NCI-H460 (cell line): Measurements from ENCODE around the gene MLLT6. TPM values are rescaled to one million over a fixed set of nuclear protein-coding genes. Genes with fewer than 3 reads are reported as not detected.

Source experiments
- DNase-seq: peaks from one replicate; pipeline ENCODE4 v3.0.0-alpha.2; 2016; ENCODE audit warnings: low read depth; ENCODE audit errors: extremely low read depth
- total RNA-seq: library from RNA; depleted of rRNA; stranded (reverse); fragments of >200 nt; shearing (Covaris generic); gene quantifications from 2 replicates; pipeline ENCODE4 v1.2.3, GENCODE V29; 2014

MLLT6 gene
- total RNA-seq, 1 experiment from 2014 or later, result 39.0 TPM

- no peak for DNase-seq
These were observed 1.6 kb downstream of the MLLT6 start for GRCh38 chr17:38706505-38707216.

- no peak for DNase-seq
These were observed 2.7 kb downstream of the MLLT6 start for GRCh38 chr17:38707678-38708351.

- no peak for DNase-seq
These were observed 4.2 kb downstream of the MLLT6 start for GRCh38 chr17:38709104-38709820.

- no peak for DNase-seq
These were observed 5.0 kb downstream of the MLLT6 start for GRCh38 chr17:38709864-38710603.

GRCh38 chr17:38710604-38710962, 5.5 kb downstream of the MLLT6 start:
- DNase-seq, result no peak

- DNase-seq, result no peak
These were observed 5.9 kb downstream of the MLLT6 start for GRCh38 chr17:38710985-38711384.

- no peak for DNase-seq
These were observed 6.9 kb downstream of the MLLT6 start for GRCh38 chr17:38711792-38712571.

- DNase-seq, result no peak
These were observed 7.5 kb downstream of the MLLT6 start for GRCh38 chr17:38712593-38712992.

GRCh38 chr17:38713456-38714075, 8.5 kb downstream of the MLLT6 start:
- no peak for DNase-seq

GRCh38 chr17:38715216-38715943, 10.3 kb downstream of the MLLT6 start:
- DNase-seq, result no peak

- DNase-seq, result no peak
These were observed 11.4 kb downstream of the MLLT6 start for GRCh38 chr17:38716368-38717005.

GRCh38 chr17:38717139-38717745, 12.2 kb downstream of the MLLT6 start:
- no peak for DNase-seq

GRCh38 chr17:38719289-38719942, 14.3 kb downstream of the MLLT6 start:
- DNase-seq, result no peak

GRCh38 chr17:38719943-38720641, 15.0 kb downstream of the MLLT6 start:
- DNase-seq, result no peak

- DNase-seq, result no peak
These were observed 15.9 kb downstream of the MLLT6 start for GRCh38 chr17:38720941-38721340.

GRCh38 chr17:38721802-38722201, 16.7 kb downstream of the MLLT6 start:
- no peak for DNase-seq

- no peak for DNase-seq
These were observed 19.4 kb downstream of the MLLT6 start for GRCh38 chr17:38724337-38724988.
